ENCODE data around the gene CNTN1. TPM values are rescaled to one million over a fixed set of nuclear protein-coding genes. Genes with fewer than 3 reads are reported as not detected.

Gene CNTN1
- total and polyA plus RNA-seq, 2 of the 13 experiments (the other 11 are each of a cell fraction or from before 2014, with no cell fraction given): 0.01 to 0.07 TPM

DNA sequence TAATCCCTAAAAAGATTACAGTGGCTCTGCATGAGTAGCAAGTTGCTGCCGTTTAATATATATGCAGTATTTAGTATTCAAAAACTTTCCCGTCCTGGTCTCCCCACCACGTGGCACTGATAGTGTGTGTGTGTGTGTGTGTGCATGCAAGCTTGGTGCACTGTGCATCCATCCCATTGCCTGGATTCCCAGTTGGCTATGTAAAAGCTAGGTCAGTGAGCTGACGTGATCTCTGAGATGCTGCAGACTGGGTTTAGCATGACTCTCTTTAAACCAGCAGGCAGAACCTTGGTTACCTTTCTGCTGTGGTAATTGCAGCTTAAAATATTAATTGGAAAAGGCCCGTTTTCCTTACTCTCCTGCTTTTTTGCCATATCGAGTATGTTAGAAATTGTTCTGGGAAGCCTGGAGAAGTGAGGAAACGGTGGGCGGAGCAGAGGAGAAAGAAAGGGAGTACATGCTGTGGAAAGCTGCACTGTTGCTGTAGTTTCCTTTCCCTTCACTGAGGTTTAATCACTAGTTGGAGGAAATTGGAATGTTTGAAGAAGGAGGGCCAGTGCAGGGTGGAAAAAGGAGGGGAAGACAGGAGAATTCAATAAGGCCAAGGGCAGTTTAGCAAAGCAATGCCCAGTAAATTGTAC is 4.0 kb upstream of the CNTN1 start (continued):
- TF ChIP-seq, protein P1, sequence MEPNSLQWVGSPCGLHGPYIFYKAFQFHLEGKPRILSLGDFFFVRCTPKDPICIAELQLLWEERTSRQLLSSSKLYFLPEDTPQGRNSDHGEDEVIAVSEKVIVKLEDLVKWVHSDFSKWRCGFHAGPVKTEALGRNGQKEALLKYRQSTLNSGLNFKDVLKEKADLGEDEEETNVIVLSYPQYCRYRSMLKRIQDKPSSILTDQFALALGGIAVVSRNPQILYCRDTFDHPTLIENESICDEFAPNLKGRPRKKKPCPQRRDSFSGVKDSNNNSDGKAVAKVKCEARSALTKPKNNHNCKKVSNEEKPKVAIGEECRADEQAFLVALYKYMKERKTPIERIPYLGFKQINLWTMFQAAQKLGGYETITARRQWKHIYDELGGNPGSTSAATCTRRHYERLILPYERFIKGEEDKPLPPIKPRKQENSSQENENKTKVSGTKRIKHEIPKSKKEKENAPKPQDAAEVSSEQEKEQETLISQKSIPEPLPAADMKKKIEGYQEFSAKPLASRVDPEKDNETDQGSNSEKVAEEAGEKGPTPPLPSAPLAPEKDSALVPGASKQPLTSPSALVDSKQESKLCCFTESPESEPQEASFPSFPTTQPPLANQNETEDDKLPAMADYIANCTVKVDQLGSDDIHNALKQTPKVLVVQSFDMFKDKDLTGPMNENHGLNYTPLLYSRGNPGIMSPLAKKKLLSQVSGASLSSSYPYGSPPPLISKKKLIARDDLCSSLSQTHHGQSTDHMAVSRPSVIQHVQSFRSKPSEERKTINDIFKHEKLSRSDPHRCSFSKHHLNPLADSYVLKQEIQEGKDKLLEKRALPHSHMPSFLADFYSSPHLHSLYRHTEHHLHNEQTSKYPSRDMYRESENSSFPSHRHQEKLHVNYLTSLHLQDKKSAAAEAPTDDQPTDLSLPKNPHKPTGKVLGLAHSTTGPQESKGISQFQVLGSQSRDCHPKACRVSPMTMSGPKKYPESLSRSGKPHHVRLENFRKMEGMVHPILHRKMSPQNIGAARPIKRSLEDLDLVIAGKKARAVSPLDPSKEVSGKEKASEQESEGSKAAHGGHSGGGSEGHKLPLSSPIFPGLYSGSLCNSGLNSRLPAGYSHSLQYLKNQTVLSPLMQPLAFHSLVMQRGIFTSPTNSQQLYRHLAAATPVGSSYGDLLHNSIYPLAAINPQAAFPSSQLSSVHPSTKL (CRISPR knock-in tag; IDR thresholded peaks at IDR 0.05): no peak
- TF ChIP-seq ZNF138 (CRISPR knock-in tag; IDR thresholded peaks at IDR 0.05; ENCODE audit: low read depth): no peak
- no peak for TF ChIP-seq DMAP1 (CRISPR knock-in tag; IDR thresholded peaks at IDR 0.05)

DNA sequence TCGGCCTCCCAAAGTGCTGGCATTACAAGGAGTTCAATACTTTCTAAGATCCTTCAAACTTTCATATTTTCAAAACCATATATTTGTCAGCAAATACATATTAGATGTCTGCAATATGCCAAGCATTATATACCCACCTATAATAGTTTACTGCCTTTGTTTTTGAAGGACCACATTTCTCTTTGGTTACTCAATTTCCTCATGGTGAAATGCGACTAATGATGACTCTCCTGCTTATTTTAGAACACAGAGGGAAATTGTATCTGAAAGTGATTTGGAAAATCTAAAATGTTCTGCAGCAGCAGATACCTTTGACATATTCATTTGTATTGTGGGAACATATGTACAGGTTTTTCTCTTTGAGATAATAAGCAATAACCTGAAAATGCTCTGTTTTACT is 2.7 kb upstream of the CNTN1 start:
- BruUV-seq (replicated peaks): no TSS peak

More for the DNA sequence above, 2.7 kb upstream of the CNTN1 start:
- no peaks in the 10 kb centered on the region for H3K36me3 ChIP-seq (replicated peaks in 1 of 2; ENCODE audit: control insufficient read depth in 1 of 2, insufficient read depth in 2 of 2, low read length in 2 of 2)
- no peaks in the 10 kb centered on the region for H3K27me3 ChIP-seq (ENCODE audit: control insufficient read depth in 1 of 2, insufficient read depth in 2 of 2, low read length in 2 of 2)
- ChIA-PET CTCF (ENCODE audit: low intra/inter-chr PET ratio, low total read pairs) (no interaction called here), POLR2A (no interaction called here)
- H3K9ac ChIP-seq (ENCODE audit: insufficient read depth, low read depth, low read length): no peak overlapping the region
- no peak overlapping the region for H3K4me2 ChIP-seq (ENCODE audit: low read depth, low read length)
- in situ Hi-C loops (cut with HindIII; ENCODE audit: extremely low pct_ligation_motif_present, low pct_unique_long_range_greater_than_20kb) (no loop called here), intact Hi-C loops (cut with micrococcal nuclease; ENCODE audit: unreplicated experiment) (no loop called here)
- no peaks in the 10 kb centered on the region for H3K4me1 ChIP-seq (ENCODE audit: insufficient read depth, low read length)
- no peaks in the 10 kb centered on the region for H3K79me2 ChIP-seq (ENCODE audit: insufficient read depth, low read length)
- H2AFZ ChIP-seq (ENCODE audit: low read length): no peak overlapping the region
- WGBS (ENCODE audit: low lambda C conversion rate): 4% methylated on average over 2 of the region's 2 CpGs
- H3K9me3 ChIP-seq (ENCODE audit: low read length): no peaks in the 10 kb centered on the region
- no peak overlapping the region for H3K4me3 ChIP-seq (replicated peaks in 1 of 3; ENCODE audit: insufficient read depth in 1 of 3, low read depth in 2 of 3, low read length in 3 of 3)
- H4K20me1 ChIP-seq (ENCODE audit: insufficient read depth, low read length): no peaks in the 10 kb centered on the region
- DNase-seq (ENCODE audit: low spot score): no peak
- FAIRE-seq: no peak
- TF ChIP-seq KMT2A (CRISPR knock-in tag; IDR thresholded peaks at IDR 0.05) (no peak), HNF4G (IDR thresholded peaks at IDR 0.05; ENCODE audit: borderline replicate concordance, low read depth, low read length) (no peak), HNF4G (CRISPR knock-in tag; IDR thresholded peaks at IDR 0.05; ENCODE audit: borderline replicate concordance, low read depth) (no peak), ARID2 (CRISPR knock-in tag; IDR thresholded peaks at IDR 0.05; ENCODE audit: borderline replicate concordance) (no peak), ZNF20 (CRISPR knock-in tag; IDR thresholded peaks at IDR 0.05) (no peak), U2AF2 (IDR thresholded peaks at IDR 0.05; ENCODE audit: low read depth, low read length) (no peak), PRPF4 (IDR thresholded peaks at IDR 0.05; ENCODE audit: low read depth, low read length, poor library complexity, severe bottlenecking) (no peak), ZNF841 (CRISPR knock-in tag; IDR thresholded peaks at IDR 0.05; ENCODE audit: borderline replicate concordance) (no peak), ZNF768 (CRISPR knock-in tag; IDR thresholded peaks at IDR 0.05) (no peak), ZNF782 (CRISPR knock-in tag; IDR thresholded peaks at IDR 0.05; ENCODE audit: borderline replicate concordance) (no peak)
- ATAC-seq: no peak
- no peak overlapping the region for H3K27ac ChIP-seq (ENCODE audit: extremely low read length, insufficient read depth, low read length)

Data from HepG2 (cell line).